Bronchial epithelial cell (primary cell): ENCODE data around the gene CHD5. TPM values are rescaled to one million over a fixed set of nuclear protein-coding genes. Genes with fewer than 3 reads are reported as not detected.

Experiments used
- DNase-seq: peaks from one replicate; pipeline ENCODE4 v3.0.0-alpha.2; 2010; ENCODE audit warnings: low read depth
- FAIRE-seq: peaks from 2 replicates; lab custom pipeline; 2011; peaks lifted over from hg19 to GRCh38; lab: Jason Lieb, UNC
- H3K27me3 ChIP-seq: 2 replicates; pipeline ENCODE4 v1.5.1; 2011; ENCODE audit warnings: low read length; ENCODE audit not compliant: control insufficient read depth, insufficient read depth
- H3K36me3 ChIP-seq: 2 replicates; pipeline ENCODE4 v1.5.1; 2011; ENCODE audit warnings: low read length; ENCODE audit not compliant: control insufficient read depth, insufficient read depth
- H3K4me3 ChIP-seq: 2 replicates; pipeline ENCODE4 v1.5.1; 2011; ENCODE audit warnings: mild to moderate bottlenecking, low read depth, low read length, control low read depth
- total RNA-seq: library from RNA; depleted of rRNA; stranded (reverse); fragments of >200 nt; gene quantifications from 2 replicates; pipeline ENCODE4 v1.2.1, GENCODE V29; 2014
- TF ChIP-seq, protein P1 (sequence below): IDR thresholded peaks from 2 replicates; pipeline ENCODE4 v1.5.1; 2011; ENCODE audit warnings: mild to moderate bottlenecking, moderate library complexity, low read length, control low read depth, inconsistent platforms; ENCODE audit not compliant: insufficient read depth, severe bottlenecking

The CHD5 gene
- total RNA-seq, 1 donor from 2014 or later = 0.26 TPM

DNA sequence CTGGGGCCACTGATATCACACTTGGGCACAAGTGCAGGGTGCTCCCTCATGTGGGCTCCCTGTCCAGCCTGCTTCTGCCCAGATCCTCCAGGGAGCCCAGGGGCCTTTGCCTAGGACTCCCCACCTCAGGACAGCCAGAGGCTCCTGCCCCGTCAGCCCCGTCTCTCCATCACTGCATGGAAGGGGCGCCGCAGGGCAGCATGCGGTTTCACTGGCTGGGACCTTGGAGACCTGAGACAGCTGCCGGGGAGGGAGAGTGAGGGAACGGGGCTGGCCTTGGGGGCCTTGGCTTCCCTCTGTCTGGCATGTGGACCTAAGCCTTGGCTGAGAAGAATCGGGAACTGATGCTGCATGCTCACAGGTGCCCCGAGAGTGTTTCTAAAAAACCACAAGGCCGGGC, 87.9 kb downstream of the CHD5 start:
- Histone ChIP-seq H3K27me3 (peaks cover 1% of the 10 kb centered on the region), H3K4me3 (no peak overlapping the region), H3K36me3 (no peaks in the 10 kb centered on the region)
- FAIRE-seq (no peak), DNase-seq (no peak)
- TF ChIP-seq, protein P1, sequence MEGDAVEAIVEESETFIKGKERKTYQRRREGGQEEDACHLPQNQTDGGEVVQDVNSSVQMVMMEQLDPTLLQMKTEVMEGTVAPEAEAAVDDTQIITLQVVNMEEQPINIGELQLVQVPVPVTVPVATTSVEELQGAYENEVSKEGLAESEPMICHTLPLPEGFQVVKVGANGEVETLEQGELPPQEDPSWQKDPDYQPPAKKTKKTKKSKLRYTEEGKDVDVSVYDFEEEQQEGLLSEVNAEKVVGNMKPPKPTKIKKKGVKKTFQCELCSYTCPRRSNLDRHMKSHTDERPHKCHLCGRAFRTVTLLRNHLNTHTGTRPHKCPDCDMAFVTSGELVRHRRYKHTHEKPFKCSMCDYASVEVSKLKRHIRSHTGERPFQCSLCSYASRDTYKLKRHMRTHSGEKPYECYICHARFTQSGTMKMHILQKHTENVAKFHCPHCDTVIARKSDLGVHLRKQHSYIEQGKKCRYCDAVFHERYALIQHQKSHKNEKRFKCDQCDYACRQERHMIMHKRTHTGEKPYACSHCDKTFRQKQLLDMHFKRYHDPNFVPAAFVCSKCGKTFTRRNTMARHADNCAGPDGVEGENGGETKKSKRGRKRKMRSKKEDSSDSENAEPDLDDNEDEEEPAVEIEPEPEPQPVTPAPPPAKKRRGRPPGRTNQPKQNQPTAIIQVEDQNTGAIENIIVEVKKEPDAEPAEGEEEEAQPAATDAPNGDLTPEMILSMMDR = no peak

DNA sequence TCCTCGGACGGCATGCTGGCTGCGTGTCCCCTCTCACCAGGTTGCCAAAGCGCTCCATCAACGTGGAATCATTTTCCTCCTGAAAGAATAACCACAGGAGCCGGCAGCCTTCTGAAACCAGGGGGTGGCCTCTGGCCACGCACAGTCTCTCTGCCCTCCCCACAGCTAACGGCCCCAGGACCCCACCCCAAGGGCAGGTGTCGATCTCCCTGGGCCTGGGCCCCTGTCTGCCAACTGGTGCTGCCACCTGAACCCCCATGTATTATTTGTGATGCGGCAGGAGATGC, 88.4 kb downstream of the CHD5 start:
- TF ChIP-seq, protein P1 = no peak
- H3K4me3 ChIP-seq = no peak overlapping the region
- DNase-seq = no peak
- no peak for FAIRE-seq
- H3K36me3 ChIP-seq = no peaks in the 10 kb centered on the region
- no peaks in the 10 kb centered on the region for H3K27me3 ChIP-seq

DNA sequence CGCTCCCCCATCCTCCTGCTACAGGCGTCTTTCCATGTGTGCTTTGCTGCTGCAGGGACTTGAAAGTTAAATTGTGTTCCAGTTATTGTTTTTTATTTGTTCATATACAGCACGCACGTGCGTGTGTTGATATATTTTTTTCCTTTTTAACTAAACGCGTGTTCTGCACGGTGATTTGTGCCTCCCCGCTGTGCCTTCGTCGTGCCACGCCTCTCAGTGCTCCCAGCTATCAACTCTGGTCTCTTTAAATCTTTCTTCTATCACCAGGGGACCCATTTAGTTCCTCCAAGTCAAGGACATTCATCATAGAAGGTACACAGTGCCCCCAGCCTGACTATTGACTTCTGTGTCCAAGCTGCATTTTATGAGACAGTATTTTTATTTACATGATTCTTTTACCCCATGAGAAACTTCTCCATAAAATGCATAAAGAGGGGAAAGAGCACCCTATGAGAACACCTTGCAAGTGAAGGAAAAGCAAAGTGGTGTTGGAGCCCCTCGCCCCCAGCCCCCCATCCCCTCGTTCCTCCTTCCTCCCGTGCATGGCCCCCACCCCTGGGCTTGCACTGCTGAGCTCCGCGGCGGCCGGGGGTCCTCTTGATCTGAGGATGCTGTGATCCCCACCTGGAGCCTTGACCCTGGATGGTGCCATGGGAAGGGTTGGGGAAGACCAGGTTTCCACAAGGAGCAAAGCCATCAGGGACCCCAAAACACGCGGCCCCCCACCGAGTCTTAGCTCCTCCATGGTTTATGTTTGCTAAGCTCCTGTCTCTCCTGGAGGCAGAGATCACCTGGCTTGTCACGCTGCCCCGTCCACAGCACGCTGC, 88.9 kb downstream of the CHD5 start:
- TF ChIP-seq, protein P1 = no peak
- no peak for FAIRE-seq
- Histone ChIP-seq H3K27me3 (no peaks in the 10 kb centered on the region), H3K36me3 (no peaks in the 10 kb centered on the region), H3K4me3 (no peak overlapping the region)
- no peak for DNase-seq

DNA sequence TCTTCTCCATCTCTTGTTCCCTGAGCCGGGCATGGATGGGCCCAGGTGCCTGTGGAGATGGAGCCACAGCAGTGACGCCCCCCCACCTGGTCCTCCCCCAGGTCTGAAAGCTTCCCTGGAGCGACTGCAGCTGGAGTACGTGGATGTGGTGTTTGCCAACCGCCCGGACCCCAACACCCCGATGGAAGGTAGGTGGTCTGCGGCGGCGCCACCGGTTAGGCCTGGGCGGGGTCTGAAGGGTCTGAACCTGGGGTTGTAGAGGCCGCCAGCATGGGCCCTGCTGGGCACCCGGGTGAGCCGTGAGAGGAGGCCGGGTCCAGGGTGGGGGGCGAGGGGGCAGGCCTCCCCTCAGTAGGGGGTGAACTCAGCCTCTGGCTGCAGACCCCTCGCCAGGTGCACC, 89.8 kb downstream of the CHD5 start:
- no peak for DNase-seq
- TF ChIP-seq, protein P1 = no peak
- Histone ChIP-seq H3K4me3 (no peak overlapping the region), H3K27me3 (no peaks in the 10 kb centered on the region), H3K36me3 (no peaks in the 10 kb centered on the region)
- FAIRE-seq = no peak

DNA sequence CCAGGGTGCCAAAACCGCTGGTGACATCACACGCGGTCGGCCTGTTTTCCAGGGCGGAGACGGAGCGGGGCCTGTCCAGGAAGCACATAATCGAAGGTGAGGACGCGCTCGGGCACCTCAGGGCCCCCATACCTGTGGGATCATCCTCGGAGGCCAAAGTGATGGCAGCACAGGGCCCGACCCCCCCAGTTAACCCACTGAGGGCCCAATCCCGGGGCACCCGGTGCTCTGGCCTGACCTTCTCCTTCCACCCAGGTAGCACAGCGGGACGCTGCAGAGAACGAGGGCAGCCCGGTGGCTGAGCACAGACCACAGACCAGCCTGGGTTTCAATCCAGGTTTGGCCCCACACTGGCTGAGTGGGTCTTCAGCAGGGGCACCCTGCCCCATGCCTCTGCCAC, 91.2 kb downstream of the CHD5 start:
- DNase-seq (no peak), FAIRE-seq (no peak)
- H3K4me3 ChIP-seq = no peak overlapping the region
- peaks cover 1% of the 10 kb centered on the region for H3K27me3 ChIP-seq
- TF ChIP-seq, protein P1 = no peak
- H3K36me3 ChIP-seq = no peaks in the 10 kb centered on the region

DNA sequence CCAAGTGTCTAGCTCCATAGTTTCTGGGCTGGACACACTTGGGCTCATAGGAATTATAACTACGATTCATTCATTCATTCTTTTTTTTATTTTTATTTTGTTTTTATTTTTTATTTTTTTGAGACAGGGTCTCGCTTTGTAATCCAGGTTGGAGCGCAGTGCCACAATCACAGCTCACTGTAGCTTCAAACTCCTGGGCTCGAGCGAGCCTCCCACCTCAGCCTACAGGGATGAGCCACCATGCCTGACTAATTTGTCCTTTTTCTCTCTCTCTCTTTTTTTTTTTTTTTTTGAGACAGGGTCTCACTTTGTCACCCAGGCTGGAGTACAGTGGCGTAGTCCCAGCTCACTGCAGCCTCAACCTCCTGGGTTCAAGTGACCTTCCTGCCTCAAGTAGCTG, 92.2 kb downstream of the CHD5 start:
- FAIRE-seq (no peak), DNase-seq (no peak)
- Histone ChIP-seq H3K36me3 (no peaks in the 10 kb centered on the region), H3K27me3 (peaks cover 1% of the 10 kb centered on the region), H3K4me3 (no peak overlapping the region)
- TF ChIP-seq, protein P1 = no peak
